Suprapubic skin (tissue), 3 donors: Measurements from ENCODE around the gene PLEKHA3.

ENCODE experiments used
- CTCF ChIP-seq, 2 donors: fragments of 200-600 bp in 1 of 2; fragments of 450-650 bp in 1 of 2; sonication (generic) in 1 of 2; IDR thresholded peaks; one replicate each; pipeline ENCODE4 v1.5.1; 2016 to 2019; ENCODE audit warnings: antibody characterized with exemption in 2 of 2, mild to moderate bottlenecking in 1 of 2, moderate library complexity in 1 of 2
- POLR2A ChIP-seq, 2 donors: fragments of 450-650 bp; IDR thresholded peaks; one replicate each; pipeline ENCODE4 v1.6.1; 2017; ENCODE audit warnings: antibody characterized with exemption in 2 of 2, mild to moderate bottlenecking in 2 of 2, moderate library complexity in 2 of 2

DNA sequence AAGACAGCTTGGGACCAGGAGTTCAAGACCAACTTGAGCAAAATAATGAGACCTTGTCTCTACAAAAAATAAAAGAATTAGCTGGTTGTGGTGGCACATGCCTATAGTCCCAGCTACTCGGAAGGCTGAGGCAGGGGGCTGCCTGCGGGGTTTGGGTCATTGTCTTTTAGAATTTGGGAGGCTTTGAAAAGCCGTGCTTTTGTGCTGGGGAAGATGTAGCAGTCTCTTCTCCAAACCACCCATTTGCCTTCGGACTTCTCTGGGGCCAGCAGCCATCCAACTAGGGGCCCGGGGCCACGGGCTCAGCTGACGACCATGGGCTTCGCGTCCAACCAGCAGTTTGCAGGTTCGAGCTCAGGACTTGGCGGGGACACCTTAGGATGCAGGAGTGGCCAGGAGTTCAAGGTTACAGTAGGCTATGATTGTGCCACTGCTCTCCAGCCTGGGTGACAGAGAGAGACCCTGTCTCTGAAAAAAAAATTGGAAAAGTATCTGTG lies 22.8 kb upstream of the PLEKHA3 start:
- TF ChIP-seq CTCF (IDR thresholded peaks at IDR 0.05) (no peak), POLR2A (IDR thresholded peaks at IDR 0.05) (no peak)
